NB4 (cell line): ENCODE measurements around the gene EPAS1.

Experiments
- DNase-seq: peaks from one replicate; pipeline ENCODE4 v3.0.0; 2010; ENCODE audit warnings: low read depth
- H3K4me3 ChIP-seq: one replicate; pipeline ENCODE4 v1.5.1; 2011; ENCODE audit warnings: mild to moderate bottlenecking, low read depth, low read length, moderate library complexity
- CTCF ChIP-seq: IDR thresholded peaks from one replicate; pipeline ENCODE4 v1.5.1; 2012; ENCODE audit warnings: low read depth, low read length
- MYC ChIP-seq: IDR thresholded peaks from 2 replicates; pipeline ENCODE4 v1.6.1; 2011; ENCODE audit warnings: low read depth, low read length
- POLR2A ChIP-seq: IDR thresholded peaks from 2 replicates; pipeline ENCODE4 v1.6.1; 2011; ENCODE audit warnings: mild to moderate bottlenecking; ENCODE audit not compliant: insufficient read length; ENCODE audit errors: extremely low read depth
- TF ChIP-seq, protein P1 (sequence below): IDR thresholded peaks from 2 replicates; pipeline ENCODE4 v1.6.1; 2011; ENCODE audit warnings: low read depth, low read length

The EPAS1 gene

GRCh38 chr2:46420945-46421344 lies 123.7 kb downstream of the EPAS1 start:
- no peak overlapping the region for H3K4me3 ChIP-seq
- no peak for DNase-seq
- no peak for TF ChIP-seq CTCF
- TF ChIP-seq, protein P1, sequence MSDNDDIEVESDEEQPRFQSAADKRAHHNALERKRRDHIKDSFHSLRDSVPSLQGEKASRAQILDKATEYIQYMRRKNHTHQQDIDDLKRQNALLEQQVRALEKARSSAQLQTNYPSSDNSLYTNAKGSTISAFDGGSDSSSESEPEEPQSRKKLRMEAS, result no peak
- no peak for TF ChIP-seq POLR2A
- no peak for TF ChIP-seq MYC

DNA sequence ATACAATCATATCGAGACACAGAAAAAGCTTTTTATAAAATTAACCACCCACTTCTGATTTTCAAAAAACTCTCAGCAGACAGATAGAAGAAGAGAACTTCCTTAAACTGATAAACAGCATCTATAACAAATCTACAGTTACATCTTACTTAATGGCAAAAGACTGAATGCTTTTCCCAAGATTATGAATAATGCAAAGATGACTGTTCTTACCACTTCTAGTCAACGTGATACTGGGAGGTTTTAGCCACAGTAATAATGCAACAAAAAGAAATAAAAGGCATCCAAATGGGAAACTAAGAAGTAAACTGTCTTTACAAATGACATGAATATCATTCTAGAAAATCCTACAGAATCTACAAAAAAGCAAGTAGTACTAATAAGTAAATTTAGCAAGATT lies 124.2 kb downstream of the EPAS1 start:
- H3K4me3 ChIP-seq, result no peak overlapping the region
- no peak for DNase-seq
- TF ChIP-seq, protein P1, result no peak
- no peak for TF ChIP-seq POLR2A
- no peak for TF ChIP-seq MYC
- TF ChIP-seq CTCF, result no peak

DNA sequence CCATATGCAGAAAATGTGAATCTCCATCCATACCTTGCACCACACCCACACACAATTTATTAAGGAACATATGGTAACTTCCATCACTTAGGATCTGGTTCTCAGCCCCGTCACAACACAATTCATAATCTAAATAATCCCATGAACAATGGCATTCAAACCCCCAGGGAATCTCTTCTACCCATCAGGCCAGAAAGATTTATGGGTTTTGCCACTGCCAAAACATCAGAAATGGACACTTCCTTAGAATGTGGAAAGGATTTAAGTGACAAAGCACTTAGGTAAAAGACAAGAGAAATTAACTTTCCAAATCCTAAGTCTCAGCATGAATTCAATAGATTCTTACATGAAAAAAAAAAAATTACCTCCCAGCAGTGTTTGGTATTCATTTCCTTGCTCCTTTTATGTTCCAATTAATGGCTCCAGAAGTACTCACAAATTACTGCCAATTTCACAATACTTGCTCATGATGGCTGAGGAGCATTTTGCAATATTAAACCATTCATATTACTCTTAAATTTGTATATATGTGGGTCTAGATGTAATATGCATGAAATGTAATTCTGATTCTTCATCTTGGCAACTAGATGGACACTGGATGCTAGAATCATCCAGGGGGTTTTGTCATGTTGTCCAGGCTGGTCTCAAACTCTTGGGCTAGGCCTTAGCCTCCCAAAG lies 125.6 kb downstream of the EPAS1 start:
- TF ChIP-seq CTCF (no peak), POLR2A (no peak), MYC (no peak)
- TF ChIP-seq, protein P1, result no peak
- no peak overlapping the region for H3K4me3 ChIP-seq
- no peak for DNase-seq

DNA sequence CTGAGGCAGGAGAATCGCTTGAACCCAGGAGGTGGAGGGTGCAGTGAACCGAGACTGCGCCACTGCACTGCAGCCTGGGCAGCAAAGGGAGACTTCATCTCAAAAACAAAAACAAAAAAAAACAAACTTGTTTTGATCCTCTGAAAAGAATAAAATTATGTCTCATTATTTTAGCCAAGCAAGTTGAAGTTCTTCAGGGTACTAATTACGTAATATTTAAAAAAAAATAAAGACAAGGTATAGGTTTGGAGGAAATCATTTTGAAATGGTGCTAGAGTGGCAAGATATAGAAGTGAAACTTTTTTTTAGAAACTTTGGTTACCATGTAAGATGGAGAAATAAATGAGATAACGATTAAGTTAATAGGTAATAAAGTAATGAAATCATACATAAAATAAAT lies 127.7 kb downstream of the EPAS1 start:
- DNase-seq, result no peak
- TF ChIP-seq POLR2A (no peak), CTCF (no peak), MYC (no peak)
- TF ChIP-seq, protein P1, result no peak
- no peak overlapping the region for H3K4me3 ChIP-seq

GRCh38 chr2:46428911-46429436 lies 131.8 kb downstream of the EPAS1 start:
- no peak for TF ChIP-seq POLR2A
- no peak for TF ChIP-seq CTCF
- TF ChIP-seq, protein P1, result no peak
- TF ChIP-seq MYC, result no peak
- no peak overlapping the region for H3K4me3 ChIP-seq
- DNase-seq, result no peak
